Fibroblast of the aortic adventitia (primary cell): Measurements from ENCODE around the gene FRRS1L. TPM values are rescaled to one million over a fixed set of nuclear protein-coding genes. Genes with fewer than 3 reads are reported as not detected.

Experiments used
- DNase-seq: peaks from one replicate; pipeline ENCODE4 v3.0.0-alpha.2; 2010; ENCODE audit warnings: low read depth
- H3K4me3 ChIP-seq: 2 replicates; pipeline ENCODE4 v1.5.1; 2011; ENCODE audit warnings: low read depth, mild to moderate bottlenecking, control low read depth, low read length, moderate library complexity
- CTCF ChIP-seq: IDR thresholded peaks from 2 replicates; pipeline ENCODE4 v1.5.1; 2011; ENCODE audit warnings: mild to moderate bottlenecking, low read length, control low read depth, inconsistent platforms; ENCODE audit not compliant: insufficient read depth
- small RNA-seq: library from RNA; depleted of rRNA; stranded (forward); fragments of <200 nt; gene quantifications from one replicate; pipeline ENCODE3, GENCODE V24; 2012
- total RNA-seq: library from RNA; depleted of rRNA; stranded (reverse); fragments of >200 nt; gene quantifications from 2 replicates; pipeline ENCODE4 v1.2.3, GENCODE V29; 2012; ENCODE audit warnings: low replicate concordance

The FRRS1L gene
- total RNA-seq, 1 donor = 0.18 TPM

- TF ChIP-seq CTCF = no peak
- DNase-seq = no peak
- H3K4me3 ChIP-seq = no peak overlapping the region
Observed at GRCh38 chr9:109082091-109082620, 84.9 kb downstream of the FRRS1L start.

Small RNA genes lying within 50 kb of the gene (small RNA-seq; reads per million reads assigned to genes)
- not detected for gene RNU6-984P

Other genes with a start within 250 kb of the FRRS1L start
- gene ELP1, start 233.1 kb downstream of the FRRS1L start, total RNA-seq = 18.3 and 32.3 TPM in 2 replicates
- gene ABITRAM, start 232.8 kb downstream of the FRRS1L start, total RNA-seq = 16.3 and 22.0 TPM in 2 replicates
- gene CTNNAL1, start 153.8 kb downstream of the FRRS1L start, total RNA-seq = 89.8 and 106 TPM in 2 replicates
- gene TMEM245, start 47.3 kb downstream of the FRRS1L start, total RNA-seq = 51.2 and 88.9 TPM in 2 replicates
- gene EPB41L4B, start 153.8 kb upstream of the FRRS1L start, total RNA-seq = 0.08 and 1.8 TPM in 2 replicates